ENCODE measurements around the gene PARG.
"Not testable (repeated sequence)": the region's sequence is repeated elsewhere in the genome, so short reads cannot be mapped to it uniquely, and the experiment has no call there.

PARG gene

GRCh38 chr10:49844775-49845595, 96.8 kb downstream of the PARG start:
- peak; percentile 31 for DNase-seq (ENCODE audit: low read depth)
- TF ChIP-seq CTCF (IDR thresholded peaks at IDR 0.05; ENCODE audit: low read depth, low read length, missing control alignments) = no peak
- H3K4me3 ChIP-seq (ENCODE audit: low read depth, low read length) = no peak overlapping the region
- in situ Hi-C loops (cut with HindIII; ENCODE audit: low sequenced_read_pairs) = no loop called here

GRCh38 chr10:49842333-49842628, 99.5 kb downstream of the PARG start:
- H3K4me3 ChIP-seq (ENCODE audit: low read depth, low read length); in situ Hi-C loops (cut with HindIII; ENCODE audit: low sequenced_read_pairs); DNase-seq (ENCODE audit: low read depth): not testable (repeated sequence)

GRCh38 chr10:49841615-49842332, 100.1 kb downstream of the PARG start:
- in situ Hi-C loops (cut with HindIII; ENCODE audit: low sequenced_read_pairs) = no loop called here
- TF ChIP-seq CTCF (IDR thresholded peaks at IDR 0.05; ENCODE audit: low read depth, low read length, missing control alignments) = no peak
- no peak for DNase-seq (ENCODE audit: low read depth)
- no peak overlapping the region for H3K4me3 ChIP-seq (ENCODE audit: low read depth, low read length)

- DNase-seq (ENCODE audit: low read depth) = no peak
These were observed 104.1 kb downstream of the PARG start for GRCh38 chr10:49837685-49838084.

GRCh38 chr10:49837051-49837478, 104.8 kb downstream of the PARG start:
- in situ Hi-C loops (cut with HindIII; ENCODE audit: low sequenced_read_pairs) = no loop called here
- no peak for TF ChIP-seq CTCF (IDR thresholded peaks at IDR 0.05; ENCODE audit: low read depth, low read length, missing control alignments)
- DNase-seq (ENCODE audit: low read depth) = no peak
- no peak overlapping the region for H3K4me3 ChIP-seq (ENCODE audit: low read depth, low read length)

More at GRCh38 chr10:49837685-49838084, 104.1 kb downstream of the PARG start:
- TF ChIP-seq CTCF (IDR thresholded peaks at IDR 0.05; ENCODE audit: low read depth, low read length, missing control alignments) = no peak
- in situ Hi-C loops (cut with HindIII; ENCODE audit: low sequenced_read_pairs) = no loop called here
- H3K4me3 ChIP-seq (ENCODE audit: low read depth, low read length) = no peak overlapping the region

- no peak for TF ChIP-seq CTCF (IDR thresholded peaks at IDR 0.05; ENCODE audit: low read depth, low read length, missing control alignments)
- H3K4me3 ChIP-seq (ENCODE audit: low read depth, low read length) = no peak overlapping the region
- in situ Hi-C loops (cut with HindIII; ENCODE audit: low sequenced_read_pairs) = no loop called here
- DNase-seq (ENCODE audit: low read depth) = no peak
These were observed 106.9 kb downstream of the PARG start for GRCh38 chr10:49834976-49835375.

GRCh38 chr10:49834201-49834600, 107.6 kb downstream of the PARG start:
- H3K4me3 ChIP-seq (ENCODE audit: low read depth, low read length) = no peak overlapping the region
- TF ChIP-seq CTCF (IDR thresholded peaks at IDR 0.05; ENCODE audit: low read depth, low read length, missing control alignments) = no peak

More at GRCh38 chr10:49834201-49834600, 107.6 kb downstream of the PARG start:
- no peak for DNase-seq (ENCODE audit: low read depth)
- in situ Hi-C loops (cut with HindIII; ENCODE audit: low sequenced_read_pairs) = no loop called here
